Keratinocyte (primary cell): ENCODE data around the gene COL25A1. TPM values are rescaled to one million over a fixed set of nuclear protein-coding genes. Genes with fewer than 3 reads are reported as not detected.

Experiments
- DNase-seq: peaks from one replicate; pipeline ENCODE4 v3.0.0-alpha.2; 2011; ENCODE audit warnings: low read depth, missing footprints, low spot score
- FAIRE-seq: peaks from 2 replicates; lab custom pipeline; 2011; peaks lifted over from hg19 to GRCh38; lab: Jason Lieb, UNC
- H2AFZ ChIP-seq: 2 replicates; pipeline ENCODE4 v1.6.0; 2012; ENCODE audit warnings: low read length, control low read depth, inconsistent platforms; ENCODE audit not compliant: control insufficient read depth
- H3K27ac ChIP-seq: 2 replicates; pipeline ENCODE4 v1.5.1; 2011; ENCODE audit warnings: low read length; ENCODE audit not compliant: control insufficient read depth, insufficient read depth
- H3K27me3 ChIP-seq: 3 replicates; pipeline ENCODE4 v1.6.0; 2011; ENCODE audit warnings: low read length; ENCODE audit not compliant: control insufficient read depth, insufficient read depth; ENCODE audit errors: extremely low read depth
- H3K36me3 ChIP-seq, 2 experiments: 2 replicates in 1 of 2; 3 replicates in 1 of 2; pipeline ENCODE4 v1.5.1; 2011; ENCODE audit warnings: low read length in 2 of 2, mild to moderate bottlenecking in 1 of 2; ENCODE audit not compliant: control insufficient read depth in 2 of 2, insufficient read depth in 2 of 2; ENCODE audit errors: extremely low read depth in 1 of 2
- H3K4me1 ChIP-seq: 3 replicates; pipeline ENCODE4 v1.5.1; 2011; ENCODE audit warnings: low read length; ENCODE audit not compliant: control insufficient read depth, insufficient read depth; ENCODE audit errors: extremely low read depth
- H3K4me2 ChIP-seq: 3 replicates; pipeline ENCODE4 v1.6.0; 2011; ENCODE audit warnings: low read depth, low read length; ENCODE audit not compliant: control insufficient read depth, insufficient read depth; ENCODE audit errors: extremely low read depth
- H3K4me3 ChIP-seq, 3 experiments: fragments of 200-600 bp in 1 of 3; sonication (generic) in 1 of 3; 2 replicates in 2 of 3; 3 replicates in 1 of 3; pipeline ENCODE4 v1.5.1; 2011 to 2016; ENCODE audit warnings: low read length in 3 of 3, mild to moderate bottlenecking in 3 of 3, control low read depth in 2 of 3, inconsistent platforms in 1 of 3, low read depth in 1 of 3, mixed read lengths in 1 of 3, mixed run types in 1 of 3, moderate library complexity in 1 of 3; ENCODE audit not compliant: control insufficient read depth in 2 of 3, insufficient read depth in 2 of 3; ENCODE audit errors: extremely low read depth in 1 of 3
- H3K79me2 ChIP-seq: 2 replicates; pipeline ENCODE4 v1.6.0; 2012; ENCODE audit warnings: low read length; ENCODE audit not compliant: control insufficient read depth, insufficient read depth
- H3K9ac ChIP-seq: 3 replicates; pipeline ENCODE4 v1.6.0; 2011; ENCODE audit warnings: low read length; ENCODE audit not compliant: control insufficient read depth, insufficient read depth; ENCODE audit errors: extremely low read depth
- H3K9me1 ChIP-seq: 3 replicates; pipeline ENCODE4 v1.6.0; 2011; ENCODE audit warnings: low read length; ENCODE audit not compliant: control insufficient read depth, insufficient read depth; ENCODE audit errors: extremely low read depth
- H3K9me3 ChIP-seq: 2 replicates; pipeline ENCODE4 v1.5.1; 2012; ENCODE audit warnings: low read depth, low read length; ENCODE audit not compliant: control insufficient read depth
- H4K20me1 ChIP-seq: 3 replicates; pipeline ENCODE4 v1.6.0; 2011; ENCODE audit warnings: low read length; ENCODE audit not compliant: control insufficient read depth, insufficient read depth; ENCODE audit errors: extremely low read depth
- CTCF ChIP-seq, 3 experiments: IDR thresholded peaks in 1 of 3; conservative IDR thresholded peaks in 1 of 3; optimal IDR thresholded peaks in 1 of 3; 2 replicates in 2 of 3; 3 replicates in 1 of 3; pipeline versions ENCODE3 to v1.5.1; 2011; ENCODE audit warnings: low read length in 3 of 3, mild to moderate bottlenecking in 3 of 3, moderate library complexity in 2 of 3, control low read depth in 1 of 3, inconsistent platforms in 1 of 3; ENCODE audit not compliant: insufficient read depth in 2 of 3; ENCODE audit errors: extremely low read depth in 1 of 3
- EZH2 ChIP-seq: IDR thresholded peaks from one replicate; pipeline ENCODE4 v1.6.1; 2012; ENCODE audit warnings: inconsistent platforms, mild to moderate bottlenecking, low read length, moderate library complexity
- dilution Hi-C: fragments of 300-500 bp; cut with MboI; formaldehyde crosslinking; loops from one replicate; pipeline ENCODE4 v1.7.0; 2020; ENCODE audit warnings: low sequenced_read_pairs; ENCODE audit not compliant: extremely low pct_ligation_motif_present
- polyA plus RNA-seq, 5 experiments: library from polyadenylated mRNA; depleted of rRNA in 3 of 5; stranded (reverse) in 3 of 5; stranded (forward) in 1 of 5; unstranded in 1 of 5; fragments of >200 nt; gene quantifications; 1 replicate in 1 of 5; 2 replicates in 3 of 5; 3 replicates in 1 of 5; pipeline versions ENCODE4 v1.2.1 to v1.2.3, GENCODE V29; 2011 to 2012; ENCODE audit warnings: missing spikeins in 2 of 5, low read depth in 1 of 5, low replicate concordance in 1 of 5

Gene COL25A1
- polyA plus RNA-seq, 1 donor (not counting 4 experiments of a cell fraction or from before 2014, with no cell fraction given) = not detected

GRCh38 chr4:109155084-109155483 is 147.4 kb downstream of the COL25A1 start:
- TF ChIP-seq CTCF (optimal IDR thresholded peaks at IDR 0.05 in 1 of 3, IDR thresholded peaks at IDR 0.05 in 1 of 3, conservative IDR thresholded peaks at IDR 0.05 in 1 of 3; ENCODE audit: extremely low read depth in 1 of 3, insufficient read depth in 2 of 3, low read length in 3 of 3) (no peak), EZH2 (no peak)
- Histone ChIP-seq H3K4me2 (no peak overlapping the region), H3K9me1 (no peaks in the 10 kb centered on the region), H3K9me3 (no peaks in the 10 kb centered on the region), H3K9ac (no peak overlapping the region), H3K4me3 (no peak overlapping the region), H3K27ac (no peak overlapping the region), H3K4me1 (no peaks in the 10 kb centered on the region), H3K79me2 (no peaks in the 10 kb centered on the region), H3K27me3 (no peaks in the 10 kb centered on the region), H3K36me3 (no peaks in the 10 kb centered on the region), H2AFZ (no peak overlapping the region), H4K20me1 (no peaks in the 10 kb centered on the region)
- dilution Hi-C loops = no loop called here
- FAIRE-seq = no peak
- DNase-seq = no peak

GRCh38 chr4:109154424-109154823 is 148.0 kb downstream of the COL25A1 start:
- no peak for TF ChIP-seq EZH2
- no peak for TF ChIP-seq CTCF (optimal IDR thresholded peaks at IDR 0.05 in 1 of 3, IDR thresholded peaks at IDR 0.05 in 1 of 3, conservative IDR thresholded peaks at IDR 0.05 in 1 of 3; ENCODE audit: extremely low read depth in 1 of 3, insufficient read depth in 2 of 3, low read length in 3 of 3)
- dilution Hi-C loops = no loop called here
- H3K4me2 ChIP-seq = no peak overlapping the region
- no peaks in the 10 kb centered on the region for H3K79me2 ChIP-seq
- H3K36me3 ChIP-seq = no peaks in the 10 kb centered on the region
- no peaks in the 10 kb centered on the region for H3K9me3 ChIP-seq
- H3K9me1 ChIP-seq = no peaks in the 10 kb centered on the region
- H3K4me3 ChIP-seq = no peak overlapping the region
- no peak overlapping the region for H2AFZ ChIP-seq
- no peak overlapping the region for H3K9ac ChIP-seq
- no peaks in the 10 kb centered on the region for H3K4me1 ChIP-seq
- no peak for DNase-seq
- H4K20me1 ChIP-seq = no peaks in the 10 kb centered on the region
- no peaks in the 10 kb centered on the region for H3K27me3 ChIP-seq
- no peak overlapping the region for H3K27ac ChIP-seq
- no peak for FAIRE-seq
